Measurements from ENCODE around the gene TNRC6A. TPM values are rescaled to one million over a fixed set of nuclear protein-coding genes. Genes with fewer than 3 reads are reported as not detected.

The TNRC6A gene
- total and polyA plus RNA-seq, 9 of the 15 experiments (the other 6 are each of a cell fraction or from before 2014, with no cell fraction given): 3.4 to 32.1 (median 26.6) TPM

DNA sequence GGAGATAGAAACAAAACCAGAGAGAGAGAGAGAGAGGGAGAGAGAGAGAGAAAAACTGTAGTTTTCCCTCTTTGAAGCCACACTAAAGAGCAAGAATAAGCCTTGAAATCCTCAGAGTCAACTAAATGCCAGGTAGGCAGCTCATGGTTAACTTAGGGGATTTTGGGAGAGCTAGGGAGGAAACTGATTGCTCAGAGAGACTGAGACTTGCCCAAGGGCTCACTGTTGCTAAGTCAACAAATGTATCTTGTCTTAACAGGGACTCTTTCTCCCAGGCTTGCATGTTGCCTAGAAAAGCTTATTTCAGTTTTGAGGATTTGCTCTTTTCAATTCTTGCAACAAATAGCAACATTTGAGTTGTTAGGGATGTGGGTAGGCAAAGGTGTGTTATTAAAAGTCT is 111.8 kb downstream of the TNRC6A start:
- Histone ChIP-seq H3K36me3 (ENCODE audit: control insufficient read depth, insufficient read depth, low read length) (no peaks in the 10 kb centered on the region), H3K4me2 (ENCODE audit: insufficient read depth, low read length) (no peak overlapping the region), H3K9ac (ENCODE audit: insufficient read depth in 1 of 2, low read depth in 2 of 2, low read length in 2 of 2) (no peak overlapping the region), H3K4me3 (no peak overlapping the region), H3K27me3 (ENCODE audit: control insufficient read depth in 2 of 2, insufficient read depth in 2 of 2, low read length in 2 of 2) (0 out of 5 replicates have a peak, but pooled peaks cover 0 to 3% of the 10 kb centered on the region in 2 experiments), H3K4me1 (replicated peaks in 1 of 2; ENCODE audit: control insufficient read depth in 2 of 2, insufficient read depth in 2 of 2, low read length in 2 of 2) (peaks cover 32 to 41% of the 10 kb centered on the region in 2 experiments), H3K79me2 (ENCODE audit: control insufficient read depth, insufficient read depth, low read length) (no peaks in the 10 kb centered on the region), H3K9me3 (replicated peaks; ENCODE audit: control insufficient read depth, insufficient read depth, low read depth, low read length) (no peaks in the 10 kb centered on the region), H4K20me1 (replicated peaks; ENCODE audit: control insufficient read depth, insufficient read depth, low read length) (0 out of 2 replicates have a peak, but pooled peaks cover 6% of the 10 kb centered on the region), H3K27ac (ENCODE audit: extremely low read depth, low read depth, low read length) (no peak overlapping the region), H2AFZ (ENCODE audit: low read depth, low read length) (no peak overlapping the region), H3K9me1 (ENCODE audit: control insufficient read depth, insufficient read depth, low read length) (peaks cover 4% of the 10 kb centered on the region)
- DNase-seq (ENCODE audit: extremely low read depth in 1 of 4, low spot score in 3 of 4) (no peak), FAIRE-seq (peak; percentile 37), ATAC-seq (no peak)
- POLR2A ChIA-PET: no interaction called here
- in situ Hi-C loops (cut with MboI) (no loop called here), intact Hi-C loops (cut with micrococcal nuclease) (no loop called here)
- BruUV-seq (replicated peaks): no TSS peak
- CTCF ChIA-PET (ENCODE audit: low intra/inter-chr PET ratio): no interaction called here
- TF ChIP-seq PHB2 (IDR thresholded peaks at IDR 0.05; ENCODE audit: low read depth) (no peak), KLF1 (tag; IDR thresholded peaks at IDR 0.05) (no peak), KHSRP (IDR thresholded peaks at IDR 0.05) (no peak), NFYB (IDR thresholded peaks at IDR 0.05; ENCODE audit: extremely low read depth, insufficient read length) (no peak), HNRNPLL (IDR thresholded peaks at IDR 0.05; ENCODE audit: low read depth, low read length, poor library complexity, severe bottlenecking) (no peak), WHSC1 (IDR thresholded peaks at IDR 0.05; ENCODE audit: low read length) (no peak), ERF (CRISPR knock-in tag; IDR thresholded peaks at IDR 0.05) (no peak), ZNF134 (CRISPR knock-in tag; conservative IDR thresholded peaks at IDR 0.05) (no peak), SNRNP70 (optimal IDR thresholded peaks at IDR 0.05; ENCODE audit: low read depth, low read length) (no peak), ZNF316 (IDR thresholded peaks at IDR 0.05) (no peak), NCOA2 (IDR thresholded peaks at IDR 0.05; ENCODE audit: partially characterized antibody in 2 of 2) (no peak), ZNF785 (CRISPR knock-in tag; IDR thresholded peaks at IDR 0.05) (no peak)
- TF ChIP-seq, protein P1, sequence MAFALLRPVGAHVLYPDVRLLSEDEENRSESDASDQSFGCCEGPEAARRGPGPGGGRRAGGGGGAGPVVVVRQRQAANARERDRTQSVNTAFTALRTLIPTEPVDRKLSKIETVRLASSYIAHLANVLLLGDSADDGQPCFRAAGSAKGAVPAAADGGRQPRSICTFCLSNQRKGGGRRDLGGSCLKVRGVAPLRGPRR (CRISPR knock-in tag; IDR thresholded peaks at IDR 0.05): no peak
- TF ChIP-seq, protein P2, sequence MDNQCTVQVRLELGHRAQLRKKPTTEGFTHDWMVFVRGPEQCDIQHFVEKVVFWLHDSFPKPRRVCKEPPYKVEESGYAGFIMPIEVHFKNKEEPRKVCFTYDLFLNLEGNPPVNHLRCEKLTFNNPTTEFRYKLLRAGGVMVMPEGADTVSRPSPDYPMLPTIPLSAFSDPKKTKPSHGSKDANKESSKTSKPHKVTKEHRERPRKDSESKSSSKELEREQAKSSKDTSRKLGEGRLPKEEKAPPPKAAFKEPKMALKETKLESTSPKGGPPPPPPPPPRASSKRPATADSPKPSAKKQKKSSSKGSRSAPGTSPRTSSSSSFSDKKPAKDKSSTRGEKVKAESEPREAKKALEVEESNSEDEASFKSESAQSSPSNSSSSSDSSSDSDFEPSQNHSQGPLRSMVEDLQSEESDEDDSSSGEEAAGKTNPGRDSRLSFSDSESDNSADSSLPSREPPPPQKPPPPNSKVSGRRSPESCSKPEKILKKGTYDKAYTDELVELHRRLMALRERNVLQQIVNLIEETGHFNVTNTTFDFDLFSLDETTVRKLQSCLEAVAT (IDR thresholded peaks at IDR 0.05): no peak
- TF ChIP-seq, protein P3, sequence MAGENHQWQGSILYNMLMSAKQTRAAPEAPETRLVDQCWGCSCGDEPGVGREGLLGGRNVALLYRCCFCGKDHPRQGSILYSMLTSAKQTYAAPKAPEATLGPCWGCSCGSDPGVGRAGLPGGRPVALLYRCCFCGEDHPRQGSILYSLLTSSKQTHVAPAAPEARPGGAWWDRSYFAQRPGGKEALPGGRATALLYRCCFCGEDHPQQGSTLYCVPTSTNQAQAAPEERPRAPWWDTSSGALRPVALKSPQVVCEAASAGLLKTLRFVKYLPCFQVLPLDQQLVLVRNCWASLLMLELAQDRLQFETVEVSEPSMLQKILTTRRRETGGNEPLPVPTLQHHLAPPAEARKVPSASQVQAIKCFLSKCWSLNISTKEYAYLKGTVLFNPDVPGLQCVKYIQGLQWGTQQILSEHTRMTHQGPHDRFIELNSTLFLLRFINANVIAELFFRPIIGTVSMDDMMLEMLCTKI (IDR thresholded peaks at IDR 0.05; ENCODE audit: partially characterized antibody): no peak
